ENCODE results near the gene INPP4A.
"Not testable (repeated sequence)": the region's sequence is repeated elsewhere in the genome, so short reads cannot be mapped to it uniquely, and the experiment has no call there.

Gene INPP4A

GRCh38 chr2:98412751-98413458 lies 31.8 kb upstream of the INPP4A start:
- Histone ChIP-seq H3K4me1 (ENCODE audit: control insufficient read depth in 2 of 2, insufficient read depth in 1 of 2, low read depth in 1 of 2, low read length in 2 of 2) (peaks cover 0 to 3% of the 10 kb centered on the region in 2 donors), H3K79me1 (ENCODE audit: low read depth, low read length) (no peaks in the 10 kb centered on the region), H3K18ac (ENCODE audit: low read length) (no peak overlapping the region), H3K27me3 (ENCODE audit: control insufficient read depth in 3 of 3, insufficient read depth in 3 of 3, low read depth in 1 of 3, low read length in 3 of 3) (no peaks in the 10 kb centered on the region), H3K27ac (replicated peaks; ENCODE audit: low read length) (no peak overlapping the region), H2BK12ac (ENCODE audit: low read length) (no peak overlapping the region), H4K8ac (ENCODE audit: low read depth, low read length) (no peak overlapping the region), H3K9me3 (replicated peaks in 1 of 2; ENCODE audit: control insufficient read depth in 2 of 2, insufficient read depth in 1 of 2, low read depth in 1 of 2, low read length in 2 of 2) (peaks cover 0 to 7% of the 10 kb centered on the region in 2 donors), H3K23ac (ENCODE audit: low read depth, low read length, poor library complexity) (no peak overlapping the region), H3K9ac (ENCODE audit: low read depth, low read length, poor library complexity) (no peak overlapping the region), H2BK120ac (ENCODE audit: low read depth, low read length) (no peak overlapping the region), H2AFZ (ENCODE audit: low read length) (no peak overlapping the region), H4K91ac (ENCODE audit: low read depth, low read length, poor library complexity) (no peak overlapping the region), H3K4ac (ENCODE audit: low read length) (no peak overlapping the region), H2AK5ac (ENCODE audit: low read depth, low read length) (no peak overlapping the region), H2BK5ac (ENCODE audit: low read length) (no peak overlapping the region), H3K14ac (ENCODE audit: low read length) (no peak overlapping the region), H3K4me2 (ENCODE audit: insufficient read depth, low read length, poor library complexity, severe bottlenecking) (no peak overlapping the region), H3K36me3 (replicated peaks in 1 of 2; ENCODE audit: control insufficient read depth in 2 of 2, insufficient read depth in 2 of 2, low read length in 2 of 2) (no peaks in the 10 kb centered on the region), H3K4me3 (ENCODE audit: low read length in 2 of 2) (no peak overlapping the region), H2BK15ac (ENCODE audit: low read length) (no peak overlapping the region)
- WGBS, 2 donors (ENCODE audit: extremely low coverage in 2 of 2, insufficient read length in 2 of 2, insufficient replicate concordance in 1 of 2) = no CpG with 5 or more reads among the region's 5 CpGs
- DNase-seq (ENCODE audit: low spot score) = peak; percentile 54

GRCh38 chr2:98414246-98414645 lies 30.4 kb upstream of the INPP4A start:
- not testable (repeated sequence) for H3K4me3 ChIP-seq (ENCODE audit: low read length in 2 of 2); H3K4ac ChIP-seq (ENCODE audit: low read length); H3K23ac ChIP-seq (ENCODE audit: low read depth, low read length, poor library complexity); H2BK15ac ChIP-seq (ENCODE audit: low read length); H4K91ac ChIP-seq (ENCODE audit: low read depth, low read length, poor library complexity); H2BK120ac ChIP-seq (ENCODE audit: low read depth, low read length); H2AFZ ChIP-seq (ENCODE audit: low read length); H2BK12ac ChIP-seq (ENCODE audit: low read length); DNase-seq (ENCODE audit: low spot score); H3K9ac ChIP-seq (ENCODE audit: low read depth, low read length, poor library complexity); H3K36me3 ChIP-seq (replicated peaks in 1 of 2; ENCODE audit: control insufficient read depth in 2 of 2, insufficient read depth in 2 of 2, low read length in 2 of 2); H3K27me3 ChIP-seq (ENCODE audit: control insufficient read depth in 3 of 3, insufficient read depth in 3 of 3, low read depth in 1 of 3, low read length in 3 of 3); H3K18ac ChIP-seq (ENCODE audit: low read length); H2AK5ac ChIP-seq (ENCODE audit: low read depth, low read length); H3K14ac ChIP-seq (ENCODE audit: low read length); H3K9me3 ChIP-seq (replicated peaks in 1 of 2; ENCODE audit: control insufficient read depth in 2 of 2, insufficient read depth in 1 of 2, low read depth in 1 of 2, low read length in 2 of 2); H2BK5ac ChIP-seq (ENCODE audit: low read length); H3K79me1 ChIP-seq (ENCODE audit: low read depth, low read length); H3K4me1 ChIP-seq (ENCODE audit: control insufficient read depth in 2 of 2, insufficient read depth in 1 of 2, low read depth in 1 of 2, low read length in 2 of 2); H3K4me2 ChIP-seq (ENCODE audit: insufficient read depth, low read length, poor library complexity, severe bottlenecking); H3K27ac ChIP-seq (replicated peaks; ENCODE audit: low read length); H4K8ac ChIP-seq (ENCODE audit: low read depth, low read length)
- no CpG with 5 or more reads among the region's 7 CpGs for WGBS, 2 donors (ENCODE audit: extremely low coverage in 2 of 2, insufficient read length in 2 of 2, insufficient replicate concordance in 1 of 2)

GRCh38 chr2:98415719-98416248 lies 28.9 kb upstream of the INPP4A start:
- DNase-seq (ENCODE audit: low spot score); H2BK5ac ChIP-seq (ENCODE audit: low read length); H2BK120ac ChIP-seq (ENCODE audit: low read depth, low read length); H3K9me3 ChIP-seq (replicated peaks in 1 of 2; ENCODE audit: control insufficient read depth in 2 of 2, insufficient read depth in 1 of 2, low read depth in 1 of 2, low read length in 2 of 2); H2BK12ac ChIP-seq (ENCODE audit: low read length); H2AFZ ChIP-seq (ENCODE audit: low read length); H3K14ac ChIP-seq (ENCODE audit: low read length); H3K4me1 ChIP-seq (ENCODE audit: control insufficient read depth in 2 of 2, insufficient read depth in 1 of 2, low read depth in 1 of 2, low read length in 2 of 2); H3K4ac ChIP-seq (ENCODE audit: low read length); H3K18ac ChIP-seq (ENCODE audit: low read length); H3K23ac ChIP-seq (ENCODE audit: low read depth, low read length, poor library complexity); H3K36me3 ChIP-seq (replicated peaks in 1 of 2; ENCODE audit: control insufficient read depth in 2 of 2, insufficient read depth in 2 of 2, low read length in 2 of 2); H3K9ac ChIP-seq (ENCODE audit: low read depth, low read length, poor library complexity); H4K8ac ChIP-seq (ENCODE audit: low read depth, low read length); H3K4me2 ChIP-seq (ENCODE audit: insufficient read depth, low read length, poor library complexity, severe bottlenecking); H2AK5ac ChIP-seq (ENCODE audit: low read depth, low read length); H3K27ac ChIP-seq (replicated peaks; ENCODE audit: low read length); H3K79me1 ChIP-seq (ENCODE audit: low read depth, low read length); H3K4me3 ChIP-seq (ENCODE audit: low read length in 2 of 2); H4K91ac ChIP-seq (ENCODE audit: low read depth, low read length, poor library complexity); H2BK15ac ChIP-seq (ENCODE audit: low read length): not testable (repeated sequence)
- H3K27me3 ChIP-seq (ENCODE audit: control insufficient read depth in 3 of 3, insufficient read depth in 3 of 3, low read depth in 1 of 3, low read length in 3 of 3) = peaks cover 0 to 18% (median 0%) of the 10 kb centered on the region in 3 experiments
- WGBS, 2 donors (ENCODE audit: extremely low coverage in 2 of 2, insufficient read length in 2 of 2, insufficient replicate concordance in 1 of 2) = no CpG with 5 or more reads among the region's 9 CpGs

- no peak overlapping the region for H3K4ac ChIP-seq (ENCODE audit: low read length)
- H3K4me3 ChIP-seq (ENCODE audit: low read length in 2 of 2) = no peak overlapping the region
- no peak overlapping the region for H2BK120ac ChIP-seq (ENCODE audit: low read depth, low read length)
- no peak for DNase-seq (ENCODE audit: low spot score)
- no peak overlapping the region for H2BK12ac ChIP-seq (ENCODE audit: low read length)
- H3K27me3 ChIP-seq (ENCODE audit: control insufficient read depth in 3 of 3, insufficient read depth in 3 of 3, low read depth in 1 of 3, low read length in 3 of 3) = peaks cover 0 to 23% (median 0%) of the 10 kb centered on the region in 3 experiments
- no peaks in the 10 kb centered on the region for H3K36me3 ChIP-seq (replicated peaks in 1 of 2; ENCODE audit: control insufficient read depth in 2 of 2, insufficient read depth in 2 of 2, low read length in 2 of 2)
- no peak overlapping the region for H4K91ac ChIP-seq (ENCODE audit: low read depth, low read length, poor library complexity)
- H3K9me3 ChIP-seq (replicated peaks in 1 of 2; ENCODE audit: control insufficient read depth in 2 of 2, insufficient read depth in 1 of 2, low read depth in 1 of 2, low read length in 2 of 2) = peaks cover 0 to 7% of the 10 kb centered on the region in 2 donors
- H3K27ac ChIP-seq (replicated peaks; ENCODE audit: low read length) = no peak overlapping the region
- peaks cover 0 to 3% of the 10 kb centered on the region in 2 donors for H3K4me1 ChIP-seq (ENCODE audit: control insufficient read depth in 2 of 2, insufficient read depth in 1 of 2, low read depth in 1 of 2, low read length in 2 of 2)
- no peak overlapping the region for H3K4me2 ChIP-seq (ENCODE audit: insufficient read depth, low read length, poor library complexity, severe bottlenecking)
- H3K14ac ChIP-seq (ENCODE audit: low read length) = no peak overlapping the region
- no peak overlapping the region for H2AK5ac ChIP-seq (ENCODE audit: low read depth, low read length)
- H2BK15ac ChIP-seq (ENCODE audit: low read length) = no peak overlapping the region
- no peak overlapping the region for H3K9ac ChIP-seq (ENCODE audit: low read depth, low read length, poor library complexity)
- no peak overlapping the region for H3K23ac ChIP-seq (ENCODE audit: low read depth, low read length, poor library complexity)
- no peak overlapping the region for H2BK5ac ChIP-seq (ENCODE audit: low read length)
- no CpG with 5 or more reads among the region's 2 CpGs for whole genome bisulfite sequencing, 2 donors (ENCODE audit: extremely low coverage in 2 of 2, insufficient read length in 2 of 2, insufficient replicate concordance in 1 of 2)
- H3K18ac ChIP-seq (ENCODE audit: low read length) = no peak overlapping the region
- no peak overlapping the region for H2AFZ ChIP-seq (ENCODE audit: low read length)
- H4K8ac ChIP-seq (ENCODE audit: low read depth, low read length) = no peak overlapping the region
- no peaks in the 10 kb centered on the region for H3K79me1 ChIP-seq (ENCODE audit: low read depth, low read length)
These were observed 28.1 kb upstream of the INPP4A start for GRCh38 chr2:98416383-98417159.
